NCI-H82 (cell line): ENCODE measurements around the gene FANCC.
A peak's percentile ranks its signal among the peaks of the same experiment; 100 is the strongest.

Source experiments
- DNase-seq: peaks from one replicate; lab custom pipeline; 2025; lab: John Stamatoyannopoulos, UW

The FANCC gene

DNA sequence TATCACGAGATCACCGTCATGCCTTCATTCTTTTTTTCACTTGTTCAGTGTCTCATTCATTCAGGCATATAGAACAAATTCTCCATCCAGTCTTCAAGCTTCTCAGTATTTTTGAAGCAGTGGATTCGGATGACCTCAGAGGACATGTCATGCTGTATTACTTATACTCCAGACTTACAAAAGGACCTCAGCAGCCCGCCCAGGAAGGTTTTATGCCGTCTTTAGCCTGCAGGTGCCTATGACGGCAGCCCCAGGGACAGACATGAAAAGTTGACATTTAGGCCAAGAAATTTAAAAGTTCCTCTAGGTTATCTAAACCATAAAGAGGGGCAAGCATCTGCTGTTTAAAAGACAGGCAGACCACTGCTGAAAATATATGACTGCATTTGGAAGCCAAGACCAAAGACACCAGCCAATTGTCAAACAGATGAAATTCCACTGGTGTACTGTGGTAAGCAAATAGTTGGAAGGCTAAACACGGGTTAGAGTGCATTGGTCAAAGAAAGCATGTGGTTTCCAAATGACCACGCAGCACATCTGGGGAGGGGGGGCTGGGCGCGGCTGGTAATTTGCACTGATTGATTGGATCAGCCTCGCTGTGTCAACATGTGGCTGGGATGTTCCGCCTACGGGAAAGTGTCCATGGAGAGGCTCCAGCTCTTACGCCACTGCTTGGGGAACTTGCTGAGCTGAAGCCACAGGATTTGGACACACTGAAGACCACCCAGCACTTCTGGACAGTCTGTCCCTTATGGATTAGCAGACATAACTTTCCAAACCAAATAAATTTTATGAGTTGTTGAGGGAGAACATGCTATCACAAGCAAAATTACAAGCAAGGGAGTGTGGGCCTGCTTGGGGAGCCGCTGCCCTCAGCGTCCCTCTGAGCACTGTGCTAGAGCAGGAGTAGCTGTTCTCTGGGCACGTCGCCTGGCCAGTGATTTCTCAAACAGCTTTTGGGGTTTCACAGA is 173.6 kb downstream of the FANCC start:
- DNase-seq, result no peak

GRCh38 chr9:95142728-95143127 is 174.8 kb downstream of the FANCC start:
- no peak for DNase-seq

GRCh38 chr9:95142315-95142714 is 175.2 kb downstream of the FANCC start:
- DNase-seq, result no peak

GRCh38 chr9:95140821-95141220 is 176.7 kb downstream of the FANCC start:
- no peak for DNase-seq

- no peak for DNase-seq
Observed at GRCh38 chr9:95139126-95139525, 178.4 kb downstream of the FANCC start.

- DNase-seq, result no peak
Observed at GRCh38 chr9:95138474-95138873, 179.0 kb downstream of the FANCC start.

GRCh38 chr9:95137587-95138145 is 179.8 kb downstream of the FANCC start:
- no peak for DNase-seq

DNA sequence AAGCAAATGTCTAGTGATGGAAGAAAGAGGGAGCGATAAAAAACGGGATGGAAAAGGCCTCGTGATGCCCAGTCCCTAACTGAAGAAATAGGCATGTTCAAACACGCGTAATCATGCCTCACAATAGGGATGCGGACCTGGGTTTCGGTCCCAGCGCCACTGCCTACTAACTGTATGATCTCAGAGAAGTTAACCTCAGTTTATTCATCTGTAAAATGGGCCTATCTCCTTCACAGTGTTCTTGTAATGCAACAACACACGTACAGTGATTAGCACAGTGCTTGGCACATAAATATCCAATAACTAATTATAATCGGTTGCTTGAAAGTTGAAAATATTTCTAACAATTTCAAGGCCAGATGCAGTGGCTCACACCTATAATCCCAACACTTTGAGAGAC is 181.8 kb downstream of the FANCC start:
- no peak for DNase-seq

- no peak for DNase-seq
Observed at GRCh38 chr9:95134457-95134881, 183.0 kb downstream of the FANCC start.

DNA sequence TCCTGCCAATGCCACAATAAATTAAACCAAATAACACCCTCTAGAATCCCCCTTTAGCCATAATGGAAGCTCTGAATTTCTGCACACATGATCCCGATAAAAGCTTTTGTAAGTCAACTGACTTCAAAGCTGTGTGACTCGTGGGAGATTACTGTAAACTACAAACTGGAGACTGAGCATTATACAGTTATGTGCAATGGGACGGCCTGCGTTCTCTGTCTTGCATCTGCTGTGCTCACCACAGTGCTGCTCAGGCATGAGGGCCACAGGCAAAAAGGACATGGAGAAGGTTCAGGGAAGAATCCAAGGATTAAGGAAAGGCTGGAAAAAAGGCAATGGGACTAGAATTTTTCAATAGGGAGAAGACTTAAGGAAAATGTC is 184.2 kb downstream of the FANCC start:
- no peak for DNase-seq

DNA sequence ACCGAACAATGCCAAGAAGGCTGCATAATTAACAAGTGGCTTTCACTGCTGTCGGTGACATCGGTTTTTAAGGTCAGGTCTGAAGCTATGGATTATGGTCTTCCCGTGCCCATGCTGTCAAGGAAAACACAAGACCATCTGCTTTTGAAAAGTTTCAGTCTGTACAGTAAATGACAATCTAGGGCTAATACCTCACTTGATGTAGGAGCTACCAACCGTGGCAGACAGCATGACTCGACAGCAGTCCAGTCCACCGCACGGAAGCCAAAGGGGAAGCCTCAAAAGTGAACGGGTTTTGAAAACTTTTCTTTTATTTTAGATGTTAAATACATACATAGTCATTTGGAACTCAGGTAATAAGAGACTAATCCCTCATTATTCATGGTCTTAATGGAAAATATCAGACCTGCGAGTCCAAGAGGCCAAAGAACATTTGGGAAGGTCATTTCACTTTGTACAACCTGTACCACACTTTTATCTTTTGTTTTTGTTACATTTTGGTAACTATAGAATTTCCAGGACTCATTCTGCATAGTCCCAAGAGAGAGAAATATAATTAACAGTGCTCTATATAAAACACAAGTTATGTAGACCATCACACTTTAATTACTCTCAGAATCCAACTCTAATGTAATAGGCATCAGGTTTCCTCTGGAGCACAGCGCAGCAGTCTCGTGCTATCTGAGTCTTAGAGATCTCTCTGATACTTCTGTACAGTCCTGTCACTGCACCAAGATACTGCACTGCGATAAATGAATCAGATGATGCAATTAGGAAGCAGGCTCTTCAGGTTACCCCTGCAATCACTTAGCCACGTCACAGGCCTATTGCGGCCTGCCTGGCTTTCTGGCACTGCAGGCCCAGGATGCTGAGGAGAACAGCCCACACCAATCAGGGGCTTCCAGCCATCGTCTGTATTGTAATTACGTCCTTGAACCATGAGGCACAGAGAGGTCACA is 184.9 kb downstream of the FANCC start:
- peak; percentile 81 for DNase-seq

DNA sequence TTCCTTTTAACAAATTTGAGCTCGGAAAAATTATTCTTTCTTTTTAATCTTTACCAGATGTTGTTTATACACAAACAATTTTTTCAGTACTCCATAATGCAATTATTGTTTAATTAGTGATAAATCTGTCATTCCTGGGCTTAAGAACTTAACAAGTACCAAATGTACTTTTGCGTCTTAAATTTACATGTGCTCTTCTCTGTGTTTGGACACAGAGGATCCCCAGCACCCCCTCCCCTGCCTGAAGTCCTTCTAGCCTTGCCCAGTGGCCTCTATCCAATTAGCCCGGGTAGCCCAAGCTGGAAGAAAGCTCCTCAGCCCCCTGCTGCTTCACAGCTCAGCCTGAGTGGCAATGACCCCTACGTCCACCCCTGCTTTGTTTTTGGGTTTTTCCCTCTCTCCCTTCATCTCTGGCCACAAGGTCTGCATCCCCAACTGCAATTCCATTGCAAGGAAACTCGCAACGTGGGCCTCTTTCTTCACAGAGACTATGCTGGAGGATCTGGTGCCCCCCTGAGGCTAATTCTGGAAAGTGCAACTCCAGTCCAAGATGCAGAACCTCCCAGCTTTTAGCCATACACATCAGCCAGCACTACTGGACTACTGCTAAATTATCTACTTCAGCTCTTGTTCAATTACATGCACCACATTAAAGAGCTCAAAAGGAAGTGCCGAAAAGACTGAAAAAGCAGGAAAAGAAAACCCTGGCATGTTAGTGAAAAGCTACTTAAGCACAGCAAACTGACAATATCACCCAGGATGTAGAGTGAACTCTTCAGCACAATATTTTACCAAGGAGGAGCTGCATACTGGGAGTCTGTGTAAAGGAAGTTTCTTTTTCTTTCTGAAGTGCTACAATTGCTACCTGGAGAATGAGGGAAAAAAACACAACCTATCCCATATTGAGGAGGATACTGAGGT is 186.2 kb downstream of the FANCC start:
- peak; percentile 97 for DNase-seq

DNA sequence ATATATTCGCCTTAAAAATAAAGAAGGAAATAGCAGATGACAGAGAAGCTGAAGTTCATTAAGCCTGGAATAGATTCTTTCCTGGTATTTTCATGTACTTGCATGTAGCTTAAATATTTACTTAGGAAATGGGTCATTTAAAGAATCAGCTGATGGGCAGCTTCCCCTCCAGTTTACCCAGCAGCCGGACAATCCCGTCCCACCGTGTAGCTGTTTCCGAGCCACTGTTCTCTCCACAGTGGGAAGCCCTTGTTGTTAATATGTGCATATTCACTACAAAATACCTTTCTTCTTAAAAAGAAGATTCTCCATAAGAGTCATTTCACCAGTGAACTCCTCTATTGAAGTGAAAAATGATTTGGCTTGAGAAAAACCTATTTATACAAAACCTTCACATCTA is 187.0 kb downstream of the FANCC start:
- peak; percentile 41 for DNase-seq

GRCh38 chr9:95129476-95130291 is 187.8 kb downstream of the FANCC start:
- DNase-seq, result peak; percentile 85

DNA sequence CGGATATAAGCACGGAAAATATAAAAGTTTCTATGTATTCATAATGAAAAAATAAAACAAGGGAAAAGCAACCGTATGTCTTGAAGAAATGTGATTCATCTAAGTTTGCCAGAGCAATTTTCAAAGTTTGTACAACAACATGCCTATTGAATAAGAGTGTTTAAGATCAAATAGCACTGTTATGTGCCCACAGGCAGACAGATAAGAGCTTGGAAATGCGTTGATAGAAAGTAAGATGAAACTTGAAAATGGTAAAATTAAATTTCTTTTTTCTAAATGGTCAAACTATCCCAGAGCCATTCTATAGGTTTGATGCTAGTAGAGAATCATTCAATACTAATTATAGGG is 189.4 kb downstream of the FANCC start:
- no peak for DNase-seq

- no peak for DNase-seq
Observed at GRCh38 chr9:95127249-95128176, 190.0 kb downstream of the FANCC start.

DNA sequence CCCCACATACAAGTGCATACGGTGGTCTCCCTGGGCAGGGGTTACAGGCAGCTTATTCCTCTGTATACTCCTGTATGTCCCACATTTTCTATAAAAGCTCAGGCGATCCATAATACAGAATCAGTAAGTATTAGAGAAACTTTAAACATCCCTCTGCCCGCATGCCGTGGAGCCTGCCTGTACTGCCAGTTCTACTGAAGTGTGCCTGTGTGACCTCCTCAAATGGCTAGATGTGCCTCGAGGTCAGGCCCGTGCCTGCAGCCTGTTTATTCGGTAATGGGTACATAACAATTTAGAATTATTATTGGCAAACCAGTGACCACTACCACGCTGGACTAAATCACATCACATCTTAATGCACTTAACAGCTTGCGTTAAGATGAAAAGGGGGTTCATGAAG is 190.8 kb downstream of the FANCC start:
- no peak for DNase-seq

DNA sequence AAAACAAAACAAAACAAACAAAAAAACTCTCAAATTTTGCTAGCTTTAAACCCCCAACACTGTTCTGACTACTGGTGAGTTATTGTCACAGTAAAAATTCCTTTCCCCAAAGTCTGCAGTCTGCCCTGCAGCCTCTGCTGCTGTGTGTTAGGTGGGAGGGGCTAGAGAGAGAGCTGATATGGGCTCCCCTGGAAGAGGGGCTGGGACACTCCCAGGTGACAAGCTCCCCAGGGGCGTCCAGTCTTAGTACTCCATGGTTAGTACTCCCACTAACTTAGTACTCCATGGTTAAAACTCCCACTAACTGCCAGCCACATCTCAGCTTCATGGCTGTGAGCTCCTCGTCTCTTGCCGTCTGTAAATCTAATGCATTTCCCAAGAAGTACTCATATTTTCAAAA is 191.9 kb downstream of the FANCC start:
- no peak for DNase-seq
